H7 (cell line): ENCODE results near the gene DOCK4. TPM values are rescaled to one million over a fixed set of nuclear protein-coding genes. Genes with fewer than 3 reads are reported as not detected.

ENCODE experiments used
- DNase-seq: peaks from one replicate; pipeline ENCODE4 v3.0.0; 2012
- H3K27me3 ChIP-seq: 2 replicates; pipeline ENCODE4 v1.6.0; 2011; ENCODE audit warnings: mild to moderate bottlenecking, low read length; ENCODE audit not compliant: control insufficient read depth, insufficient read depth
- H3K36me3 ChIP-seq: replicated peaks from 2 replicates; pipeline ENCODE4 v1.5.1; 2011; ENCODE audit warnings: low read length; ENCODE audit not compliant: control insufficient read depth, insufficient read depth
- H3K4me3 ChIP-seq: 2 replicates; pipeline ENCODE4 v1.5.1; 2011; ENCODE audit warnings: low read depth, mild to moderate bottlenecking, control low read depth, low read length, moderate library complexity; ENCODE audit not compliant: insufficient read depth
- total RNA-seq: library from RNA; depleted of rRNA; stranded (reverse); fragments of >200 nt; shearing (Covaris generic); gene quantifications from 2 replicates; pipeline ENCODE4 v1.2.3, GENCODE V29; 2014

Gene DOCK4
- total RNA-seq, 1 experiment from 2014 or later = 16.1 TPM

GRCh38 chr7:112145206-112145605 is 61.0 kb downstream of the DOCK4 start:
- no peaks in the 10 kb centered on the region for H3K36me3 ChIP-seq
- no peaks in the 10 kb centered on the region for H3K27me3 ChIP-seq
- no peak for DNase-seq
- no peak overlapping the region for H3K4me3 ChIP-seq

GRCh38 chr7:112144284-112145059 is 61.7 kb downstream of the DOCK4 start:
- DNase-seq = no peak
- H3K27me3 ChIP-seq = no peaks in the 10 kb centered on the region
- no peak overlapping the region for H3K4me3 ChIP-seq
- no peaks in the 10 kb centered on the region for H3K36me3 ChIP-seq

GRCh38 chr7:112143582-112143981 is 62.6 kb downstream of the DOCK4 start:
- no peak overlapping the region for H3K4me3 ChIP-seq
- H3K27me3 ChIP-seq = no peaks in the 10 kb centered on the region
- no peaks in the 10 kb centered on the region for H3K36me3 ChIP-seq
- DNase-seq = no peak

GRCh38 chr7:112143136-112143535 is 63.1 kb downstream of the DOCK4 start:
- no peak for DNase-seq
- Histone ChIP-seq H3K4me3 (no peak overlapping the region), H3K27me3 (no peaks in the 10 kb centered on the region), H3K36me3 (no peaks in the 10 kb centered on the region)

- no peak overlapping the region for H3K4me3 ChIP-seq
- no peak for DNase-seq
Observed at GRCh38 chr7:112140600-112140999, 65.6 kb downstream of the DOCK4 start.

GRCh38 chr7:112138938-112139337 is 67.3 kb downstream of the DOCK4 start:
- no peak for DNase-seq
- Histone ChIP-seq H3K27me3 (no peaks in the 10 kb centered on the region), H3K4me3 (no peak overlapping the region), H3K36me3 (no peaks in the 10 kb centered on the region)

More at GRCh38 chr7:112140600-112140999, 65.6 kb downstream of the DOCK4 start:
- Histone ChIP-seq H3K27me3 (no peaks in the 10 kb centered on the region), H3K36me3 (no peaks in the 10 kb centered on the region)

GRCh38 chr7:112138325-112138852 is 67.8 kb downstream of the DOCK4 start:
- DNase-seq = no peak
- no peaks in the 10 kb centered on the region for H3K36me3 ChIP-seq

GRCh38 chr7:112137141-112138101 is 68.8 kb downstream of the DOCK4 start:
- Histone ChIP-seq H3K36me3 (no peaks in the 10 kb centered on the region), H3K4me3 (no peak overlapping the region), H3K27me3 (no peaks in the 10 kb centered on the region)
- DNase-seq = no peak

More at GRCh38 chr7:112138325-112138852, 67.8 kb downstream of the DOCK4 start:
- Histone ChIP-seq H3K27me3 (no peaks in the 10 kb centered on the region), H3K4me3 (no peak overlapping the region)

GRCh38 chr7:112136271-112137008 is 69.8 kb downstream of the DOCK4 start:
- no peaks in the 10 kb centered on the region for H3K36me3 ChIP-seq
- H3K27me3 ChIP-seq = no peaks in the 10 kb centered on the region
- no peak for DNase-seq
- H3K4me3 ChIP-seq = no peak overlapping the region

GRCh38 chr7:112135815-112136214 is 70.4 kb downstream of the DOCK4 start:
- Histone ChIP-seq H3K27me3 (no peaks in the 10 kb centered on the region), H3K4me3 (no peak overlapping the region), H3K36me3 (no peaks in the 10 kb centered on the region)
- no peak for DNase-seq

- DNase-seq = no peak
Observed at GRCh38 chr7:112134039-112134438, 72.2 kb downstream of the DOCK4 start.

GRCh38 chr7:112133328-112133727 is 72.9 kb downstream of the DOCK4 start:
- H3K27me3 ChIP-seq = no peaks in the 10 kb centered on the region
- H3K4me3 ChIP-seq = no peak overlapping the region
- H3K36me3 ChIP-seq = no peaks in the 10 kb centered on the region
- no peak for DNase-seq

More at GRCh38 chr7:112134039-112134438, 72.2 kb downstream of the DOCK4 start:
- Histone ChIP-seq H3K36me3 (no peaks in the 10 kb centered on the region), H3K27me3 (no peaks in the 10 kb centered on the region), H3K4me3 (no peak overlapping the region)

- Histone ChIP-seq H3K4me3 (no peak overlapping the region), H3K36me3 (no peaks in the 10 kb centered on the region), H3K27me3 (no peaks in the 10 kb centered on the region)
- DNase-seq = no peak
Observed at GRCh38 chr7:112132051-112132694, 74.0 kb downstream of the DOCK4 start.
